SK-N-SH treated with all-trans-retinoic acid at 6 μM for 48 hours (cell line): ENCODE data around the gene COX4I2.

Experiments used
- ZNF8 ChIP-seq: fragments of 450-650 bp; formaldehyde crosslinking; IDR thresholded peaks from 2 replicates; pipeline ENCODE4 v1.5.0; 2020; ENCODE audit warnings: mild to moderate bottlenecking, moderate library complexity
- TF ChIP-seq, protein P1 (sequence below): fragments of 250-450 bp; sonication (Bioruptor Pico); IDR thresholded peaks from 2 replicates; pipeline ENCODE4 v1.5.0; 2020; ENCODE audit warnings: mild to moderate bottlenecking, moderate library complexity

DNA sequence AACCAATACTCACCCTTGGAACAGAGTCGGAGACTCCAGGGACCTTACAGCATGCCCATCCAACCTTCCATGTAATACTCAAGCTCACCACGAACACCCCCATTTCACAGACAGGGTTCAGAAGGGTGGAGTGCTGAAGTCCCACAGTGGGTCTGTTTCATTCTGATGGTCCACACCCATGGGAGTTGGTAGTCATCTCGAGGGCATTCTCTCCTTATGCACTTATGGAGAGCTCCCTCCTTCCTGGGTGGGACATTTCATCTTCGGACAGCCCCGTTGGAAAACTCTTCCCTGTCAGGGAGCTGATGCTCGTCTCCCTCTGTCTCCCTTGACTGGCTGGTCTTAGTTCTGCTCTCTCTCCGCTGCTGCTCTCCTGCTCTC is 38.9 kb downstream of the COX4I2 start:
- no peak for TF ChIP-seq ZNF8 (CRISPR knock-in tag)
- TF ChIP-seq, protein P1, sequence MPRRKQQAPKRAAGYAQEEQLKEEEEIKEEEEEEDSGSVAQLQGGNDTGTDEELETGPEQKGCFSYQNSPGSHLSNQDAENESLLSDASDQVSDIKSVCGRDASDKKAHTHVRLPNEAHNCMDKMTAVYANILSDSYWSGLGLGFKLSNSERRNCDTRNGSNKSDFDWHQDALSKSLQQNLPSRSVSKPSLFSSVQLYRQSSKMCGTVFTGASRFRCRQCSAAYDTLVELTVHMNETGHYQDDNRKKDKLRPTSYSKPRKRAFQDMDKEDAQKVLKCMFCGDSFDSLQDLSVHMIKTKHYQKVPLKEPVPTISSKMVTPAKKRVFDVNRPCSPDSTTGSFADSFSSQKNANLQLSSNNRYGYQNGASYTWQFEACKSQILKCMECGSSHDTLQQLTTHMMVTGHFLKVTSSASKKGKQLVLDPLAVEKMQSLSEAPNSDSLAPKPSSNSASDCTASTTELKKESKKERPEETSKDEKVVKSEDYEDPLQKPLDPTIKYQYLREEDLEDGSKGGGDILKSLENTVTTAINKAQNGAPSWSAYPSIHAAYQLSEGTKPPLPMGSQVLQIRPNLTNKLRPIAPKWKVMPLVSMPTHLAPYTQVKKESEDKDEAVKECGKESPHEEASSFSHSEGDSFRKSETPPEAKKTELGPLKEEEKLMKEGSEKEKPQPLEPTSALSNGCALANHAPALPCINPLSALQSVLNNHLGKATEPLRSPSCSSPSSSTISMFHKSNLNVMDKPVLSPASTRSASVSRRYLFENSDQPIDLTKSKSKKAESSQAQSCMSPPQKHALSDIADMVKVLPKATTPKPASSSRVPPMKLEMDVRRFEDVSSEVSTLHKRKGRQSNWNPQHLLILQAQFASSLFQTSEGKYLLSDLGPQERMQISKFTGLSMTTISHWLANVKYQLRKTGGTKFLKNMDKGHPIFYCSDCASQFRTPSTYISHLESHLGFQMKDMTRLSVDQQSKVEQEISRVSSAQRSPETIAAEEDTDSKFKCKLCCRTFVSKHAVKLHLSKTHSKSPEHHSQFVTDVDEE (CRISPR knock-in tag) = no peak
